ENCODE data around the gene PACSIN2.

Gene PACSIN2

DNA sequence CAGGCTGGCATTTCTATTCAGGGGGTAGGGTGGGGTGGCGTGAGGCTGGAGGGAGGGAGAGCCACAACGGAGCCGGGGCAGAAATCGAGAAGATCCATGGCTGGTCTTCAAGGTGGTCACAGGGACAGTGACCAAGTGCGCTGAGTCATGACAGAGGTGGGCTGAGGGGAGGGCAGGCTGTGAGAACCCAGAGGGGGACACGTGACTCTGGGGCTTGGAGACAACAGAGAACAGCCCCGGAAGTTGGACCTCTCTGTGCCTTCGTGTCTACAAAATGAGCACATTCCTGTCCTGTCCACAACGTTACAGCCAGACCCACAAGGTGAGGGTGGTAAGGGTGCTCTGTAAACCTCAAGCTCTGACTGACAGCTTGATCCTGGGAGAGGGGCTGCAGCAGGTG is 122.8 kb downstream of the PACSIN2 start:
- FAIRE-seq (no peak), DNase-seq (ENCODE audit: insufficient read length, low spot score) (no peak)

DNA sequence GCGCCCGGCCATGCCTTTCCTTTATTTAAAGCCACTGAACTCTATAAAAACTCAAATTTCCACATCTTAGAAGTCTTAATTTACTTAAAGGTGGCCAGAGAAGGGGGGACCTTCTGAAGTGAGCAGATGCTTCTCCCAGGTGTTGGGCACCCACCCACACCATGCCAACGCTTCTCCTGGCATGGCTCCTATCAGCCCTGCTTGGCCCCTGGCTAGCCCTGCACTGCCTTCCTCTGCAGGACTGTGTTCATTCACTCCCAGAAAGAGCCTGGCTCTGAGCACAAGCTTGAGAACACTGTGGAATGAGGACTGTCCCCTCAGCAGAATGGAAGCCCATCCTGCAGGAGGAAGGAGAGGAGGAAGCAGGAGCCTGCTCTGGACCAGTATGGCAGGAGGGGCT is 123.3 kb downstream of the PACSIN2 start:
- DNase-seq (ENCODE audit: insufficient read length, low spot score) (no peak), FAIRE-seq (no peak)

DNA sequence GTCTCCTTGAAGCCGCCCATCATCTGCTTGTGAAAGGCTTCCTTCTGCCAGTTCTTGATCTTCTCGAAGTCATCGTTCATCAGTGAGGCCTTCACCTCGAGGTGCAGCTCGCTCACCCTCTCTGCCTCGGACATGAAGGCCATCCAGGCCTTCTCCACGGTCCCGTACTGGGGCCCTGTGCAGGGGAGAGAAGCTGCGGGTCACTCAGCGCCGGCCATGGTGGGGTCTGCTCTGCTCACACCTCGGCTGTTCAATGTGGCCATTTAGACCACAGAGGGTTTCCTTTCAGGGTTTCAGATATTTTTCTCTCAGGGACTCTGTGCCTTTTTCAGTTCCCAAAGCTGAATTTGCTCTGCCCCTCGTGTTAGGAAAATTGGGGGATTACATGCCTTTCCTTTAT is 123.9 kb downstream of the PACSIN2 start:
- DNase-seq (ENCODE audit: insufficient read length, low spot score) (no peak), FAIRE-seq (no peak)

DNA sequence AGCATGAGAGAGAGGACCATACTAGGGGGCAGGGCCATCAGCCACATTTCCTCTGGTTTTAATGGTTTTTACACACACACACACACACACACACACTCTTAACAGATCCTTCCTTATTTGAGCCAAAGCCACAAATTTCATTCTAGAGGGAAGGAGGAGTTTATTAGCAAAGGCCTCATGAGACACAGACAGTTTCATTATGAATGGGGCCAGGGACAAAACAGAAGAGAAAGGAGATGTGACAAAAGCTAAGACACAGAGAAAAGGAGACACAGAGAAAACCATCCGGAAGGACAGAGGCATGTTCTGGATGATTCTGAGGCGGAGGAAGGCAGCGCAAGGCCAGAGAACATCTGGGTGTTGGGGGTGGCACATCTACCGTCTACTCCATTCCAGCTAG is 125.6 kb downstream of the PACSIN2 start:
- no peak for DNase-seq (ENCODE audit: insufficient read length, low spot score)
- FAIRE-seq = no peak

DNA sequence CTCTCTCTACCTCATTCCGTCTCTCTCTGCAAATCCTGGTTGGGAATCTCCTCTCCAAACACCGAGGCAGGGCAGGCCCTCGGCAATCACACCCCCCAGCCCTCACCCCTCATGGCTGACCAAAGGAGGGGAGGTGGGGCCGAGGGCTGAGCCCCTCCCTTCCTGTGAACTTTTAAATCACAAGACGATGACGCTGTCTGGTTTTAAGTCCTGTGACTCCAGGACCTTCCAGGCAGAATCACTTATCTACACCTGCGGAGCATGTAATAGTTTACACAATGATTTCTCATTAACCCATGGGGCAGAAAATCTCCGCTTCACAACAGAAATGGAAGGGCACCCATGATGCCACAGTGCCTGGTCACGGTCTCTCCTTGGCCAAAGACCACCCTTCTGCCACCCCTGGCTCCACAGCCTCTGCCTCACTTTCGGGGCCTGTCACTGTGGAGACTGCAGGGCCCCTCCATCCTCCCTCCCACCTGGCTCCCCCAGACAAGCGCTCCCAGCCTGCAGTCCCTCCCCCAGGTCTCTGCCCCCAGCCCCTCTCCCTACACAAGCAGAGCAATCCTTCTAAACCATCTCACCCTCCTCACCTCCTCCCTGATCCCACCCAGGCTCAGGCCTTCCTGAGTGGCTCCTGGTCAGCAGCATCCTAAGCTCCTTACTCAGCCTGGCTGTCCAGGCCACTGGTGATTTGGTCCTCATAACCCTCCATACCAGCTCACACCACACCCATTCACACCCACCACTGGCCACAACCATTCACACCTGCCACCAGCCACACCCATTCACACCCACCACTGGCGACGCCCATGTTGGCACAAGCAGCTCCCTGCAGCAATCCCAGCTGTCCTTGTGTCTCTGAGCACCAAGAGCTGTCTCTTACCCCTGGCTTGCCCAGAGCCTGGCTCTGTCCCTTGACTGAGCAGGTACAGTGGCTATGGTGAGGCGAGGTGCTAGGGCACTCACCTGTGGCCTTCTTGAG is 127.1 kb downstream of the PACSIN2 start:
- FAIRE-seq (no peak), DNase-seq (ENCODE audit: insufficient read length, low spot score) (no peak)

DNA sequence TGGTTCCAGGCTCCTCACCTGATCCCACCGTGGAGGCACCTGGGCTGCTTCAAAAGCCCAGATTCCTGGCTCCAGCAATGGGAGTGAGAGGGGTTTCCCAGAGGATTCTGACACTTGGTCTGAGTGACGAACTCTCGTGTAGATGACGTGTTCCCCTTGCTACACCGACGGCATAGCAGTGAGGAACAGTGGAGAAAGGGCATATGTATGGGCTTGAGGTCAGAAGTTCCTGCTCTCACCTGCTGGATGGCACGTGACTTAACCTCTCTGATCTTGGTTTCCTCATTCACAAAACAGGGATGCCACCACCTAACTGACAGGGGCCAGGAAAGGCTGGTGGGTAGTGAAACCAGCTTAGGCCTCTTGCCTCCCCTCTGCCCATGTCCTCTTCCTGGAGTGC is 127.8 kb downstream of the PACSIN2 start:
- FAIRE-seq = no peak

DNA sequence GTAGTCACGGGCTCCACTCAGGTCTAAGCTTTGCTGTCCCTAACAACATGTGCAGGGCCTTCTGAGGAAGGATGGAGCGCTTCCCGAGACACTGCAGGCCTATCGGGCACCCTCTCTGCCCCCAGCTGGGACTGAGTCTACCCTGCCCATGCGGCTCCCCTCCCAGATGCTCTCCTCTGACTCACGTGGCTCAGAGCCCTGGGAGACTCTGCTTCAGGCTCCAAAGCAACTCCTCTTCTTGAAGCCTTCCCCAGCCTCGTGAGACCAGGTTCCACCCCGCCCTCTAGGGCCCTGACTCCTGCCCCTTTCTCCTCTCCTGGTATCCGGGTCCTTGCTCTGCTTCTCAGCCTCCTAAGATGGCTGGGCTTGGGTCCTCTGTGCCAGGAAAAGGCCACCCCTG is 129.5 kb downstream of the PACSIN2 start:
- FAIRE-seq = no peak
- DNase-seq (ENCODE audit: insufficient read length, low spot score) = no peak

More for the DNA sequence above, 127.8 kb downstream of the PACSIN2 start:
- no peak for DNase-seq (ENCODE audit: insufficient read length, low spot score)

DNA sequence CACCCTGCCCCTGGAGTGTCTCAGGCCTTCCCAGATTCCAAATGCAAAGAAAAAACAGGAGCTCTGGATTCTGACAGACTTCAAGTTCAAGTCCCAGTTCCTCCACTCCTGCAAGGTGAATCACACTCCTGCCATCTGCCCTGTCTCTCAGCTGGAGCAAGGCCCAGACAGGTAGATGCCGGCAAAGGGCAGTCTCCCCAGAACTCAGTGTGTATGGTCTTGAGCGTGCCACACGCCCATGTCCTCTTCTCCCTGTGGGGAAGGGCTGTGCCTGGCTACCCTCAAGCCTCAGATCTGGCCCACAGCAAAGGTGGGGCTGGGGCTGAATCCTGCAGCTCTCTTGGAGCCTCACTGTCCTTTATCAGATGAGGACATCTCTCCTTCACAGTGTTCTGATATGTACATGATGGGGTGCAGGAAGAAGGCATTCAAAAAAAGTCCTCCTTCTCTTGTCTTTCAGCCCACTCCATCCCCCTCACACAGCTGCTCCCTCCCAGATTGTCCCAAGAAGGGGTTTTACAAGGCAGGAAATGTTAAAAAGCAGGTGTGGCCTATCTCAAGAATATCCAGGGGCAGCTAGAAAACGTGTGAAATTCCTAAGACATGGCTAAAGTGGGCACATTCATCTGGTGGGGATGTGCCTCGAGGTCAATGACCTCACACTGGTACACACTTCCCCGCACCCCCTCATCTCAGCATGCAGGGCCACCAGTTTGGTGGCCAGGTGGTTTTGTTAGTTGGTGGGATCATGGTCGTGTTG is 130.2 kb downstream of the PACSIN2 start:
- no peak for FAIRE-seq

DNA sequence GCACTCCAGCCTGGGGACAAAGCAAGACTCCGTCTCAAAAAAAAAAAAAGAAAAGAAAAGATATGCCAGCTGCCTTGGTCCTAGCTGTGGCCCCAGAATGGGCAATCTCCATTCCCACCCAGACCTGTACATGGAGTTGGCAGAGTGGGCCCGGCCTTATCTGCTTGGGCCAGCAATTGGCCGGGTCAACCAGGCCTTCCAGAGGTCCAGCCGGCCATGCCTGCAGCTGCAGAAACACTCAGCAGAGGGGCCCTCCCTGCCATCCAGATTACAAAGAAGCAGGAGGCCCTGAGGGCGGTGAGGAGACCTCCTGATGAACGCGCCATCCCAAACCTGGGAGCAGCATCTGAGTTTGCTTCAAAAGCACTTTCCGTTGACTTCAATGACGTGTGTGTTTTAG is 131.0 kb downstream of the PACSIN2 start:
- no peak for FAIRE-seq

More for the DNA sequence above, 130.2 kb downstream of the PACSIN2 start:
- no peak for DNase-seq (ENCODE audit: insufficient read length, low spot score)

DNA sequence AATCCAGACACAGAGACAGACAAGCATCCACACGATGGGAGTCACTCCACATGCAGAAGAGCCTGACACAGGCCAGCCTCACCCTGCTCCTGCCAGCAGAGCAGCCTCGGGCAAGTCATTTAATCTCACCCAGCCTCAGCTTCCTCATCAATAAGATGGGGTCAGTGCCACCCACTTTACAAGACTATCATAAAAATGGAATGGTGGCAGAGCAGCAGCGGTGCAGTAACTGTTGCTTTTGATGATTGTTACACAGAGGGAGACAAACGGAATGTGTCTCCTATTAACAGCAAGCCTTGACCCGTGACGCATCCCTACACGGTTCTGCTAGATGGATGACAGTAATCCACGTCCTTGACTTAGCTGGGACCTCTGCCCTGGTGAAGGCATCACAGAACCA is 131.8 kb downstream of the PACSIN2 start:
- FAIRE-seq = no peak
- no peak for DNase-seq (ENCODE audit: insufficient read length, low spot score)

More for the DNA sequence above, 131.0 kb downstream of the PACSIN2 start:
- no peak for DNase-seq (ENCODE audit: insufficient read length, low spot score)

DNA sequence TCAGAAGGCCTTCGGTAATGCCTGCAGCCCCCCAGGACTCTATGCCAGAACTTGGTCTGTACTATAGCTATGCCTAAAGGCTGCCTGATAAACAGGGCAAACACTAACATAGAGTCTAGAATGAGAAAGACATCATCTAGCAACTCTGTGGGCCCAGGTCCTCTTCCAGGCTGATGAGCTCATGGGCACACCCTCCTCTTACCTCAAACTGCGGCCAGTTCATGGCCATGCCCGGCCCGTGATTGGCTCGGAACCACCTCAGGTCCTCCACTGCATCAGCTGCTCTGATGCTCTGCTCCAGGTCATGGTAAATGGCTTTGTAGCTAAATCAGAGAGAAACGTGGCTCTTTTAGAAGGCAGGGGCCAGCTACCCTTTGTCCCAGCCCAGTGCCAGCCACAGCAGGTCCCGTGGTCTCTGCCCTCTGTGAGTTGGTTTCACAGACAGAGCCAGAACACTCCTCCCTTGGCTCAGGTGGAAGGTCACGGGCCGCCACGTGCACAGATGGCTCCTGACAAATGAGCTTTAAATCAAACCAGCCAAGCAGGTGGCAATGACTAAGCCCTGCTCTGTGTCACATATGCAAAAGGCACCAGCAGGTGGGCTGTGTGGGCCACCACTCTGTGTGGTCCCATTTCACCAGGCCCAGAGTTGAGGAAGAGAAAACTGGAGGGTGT is 132.8 kb downstream of the PACSIN2 start:
- no peak for DNase-seq (ENCODE audit: insufficient read length, low spot score)
- no peak for FAIRE-seq

DNA sequence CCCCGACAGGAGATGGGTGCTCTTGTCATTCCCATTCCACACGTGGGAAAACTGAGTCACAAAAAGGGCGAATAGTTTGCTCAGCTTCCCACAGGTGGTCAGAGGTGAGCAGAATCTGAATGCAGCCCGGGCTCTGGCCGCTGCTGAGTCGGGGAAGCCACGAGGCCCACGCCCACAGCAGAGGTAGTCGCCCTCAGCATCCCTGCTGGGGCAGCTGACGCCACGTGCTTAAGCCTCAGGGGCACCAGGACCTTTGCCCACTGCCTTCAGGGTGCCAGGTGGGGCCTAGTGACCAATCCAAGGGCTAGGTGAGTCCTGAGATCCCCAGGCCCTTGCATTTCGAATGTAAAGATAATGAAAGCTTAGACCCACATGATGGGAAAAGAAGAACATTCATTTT is 133.7 kb downstream of the PACSIN2 start:
- DNase-seq (ENCODE audit: insufficient read length, low spot score) (no peak), FAIRE-seq (no peak)

DNA sequence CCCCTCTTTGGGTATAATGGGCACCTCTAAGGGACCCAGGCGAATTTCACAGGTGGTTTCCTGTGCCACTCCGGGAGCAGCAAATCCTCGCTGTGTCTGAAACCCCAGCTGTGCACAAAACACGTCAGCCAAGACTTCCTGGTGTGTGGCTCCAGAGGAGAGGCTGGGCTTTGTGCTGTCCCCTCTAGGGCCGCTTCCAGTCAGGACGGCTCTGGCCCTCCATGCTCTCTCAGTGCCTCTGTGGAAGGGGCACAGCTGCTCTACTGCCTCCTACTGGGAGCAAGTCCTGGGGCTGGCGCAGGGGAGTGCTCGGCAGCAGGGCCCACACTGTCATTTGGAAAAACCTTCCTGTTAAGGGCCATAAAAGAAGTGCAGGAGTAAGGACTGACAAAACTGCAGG is 134.1 kb downstream of the PACSIN2 start:
- FAIRE-seq (no peak), DNase-seq (ENCODE audit: insufficient read length, low spot score) (no peak)

DNA sequence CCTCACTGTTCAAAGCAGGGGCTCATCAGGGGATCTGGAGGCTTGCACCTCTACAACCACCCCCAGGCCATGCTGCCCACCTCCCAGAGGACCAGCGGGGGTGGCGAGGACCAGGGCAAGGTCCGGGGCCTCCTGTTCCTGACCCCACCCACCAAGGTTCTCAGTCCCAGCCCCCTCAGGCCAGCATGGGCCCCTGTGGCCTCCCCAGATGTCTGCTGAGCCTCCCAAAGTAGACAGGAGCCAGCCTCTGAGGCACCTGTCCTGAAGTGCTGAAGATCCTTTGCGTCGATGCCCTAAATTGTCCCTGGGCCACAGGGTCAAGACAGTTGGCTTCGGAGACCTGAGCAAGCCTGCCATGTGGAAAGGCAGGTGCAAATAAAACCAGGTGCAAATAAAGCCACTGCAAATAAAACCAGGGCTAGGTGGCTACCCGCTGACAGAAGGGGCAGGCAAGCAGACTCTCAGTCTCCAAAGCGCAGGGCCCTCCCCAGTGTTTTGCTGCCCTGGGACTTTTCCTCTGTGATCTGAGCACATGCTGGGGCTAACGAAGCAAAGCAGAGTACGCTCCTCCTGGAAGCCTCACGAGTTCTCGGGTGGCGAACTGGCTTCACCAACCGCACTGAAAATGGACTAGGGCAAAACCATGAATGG is 135.5 kb downstream of the PACSIN2 start:
- no peak for DNase-seq (ENCODE audit: insufficient read length, low spot score)
- no peak for FAIRE-seq

DNA sequence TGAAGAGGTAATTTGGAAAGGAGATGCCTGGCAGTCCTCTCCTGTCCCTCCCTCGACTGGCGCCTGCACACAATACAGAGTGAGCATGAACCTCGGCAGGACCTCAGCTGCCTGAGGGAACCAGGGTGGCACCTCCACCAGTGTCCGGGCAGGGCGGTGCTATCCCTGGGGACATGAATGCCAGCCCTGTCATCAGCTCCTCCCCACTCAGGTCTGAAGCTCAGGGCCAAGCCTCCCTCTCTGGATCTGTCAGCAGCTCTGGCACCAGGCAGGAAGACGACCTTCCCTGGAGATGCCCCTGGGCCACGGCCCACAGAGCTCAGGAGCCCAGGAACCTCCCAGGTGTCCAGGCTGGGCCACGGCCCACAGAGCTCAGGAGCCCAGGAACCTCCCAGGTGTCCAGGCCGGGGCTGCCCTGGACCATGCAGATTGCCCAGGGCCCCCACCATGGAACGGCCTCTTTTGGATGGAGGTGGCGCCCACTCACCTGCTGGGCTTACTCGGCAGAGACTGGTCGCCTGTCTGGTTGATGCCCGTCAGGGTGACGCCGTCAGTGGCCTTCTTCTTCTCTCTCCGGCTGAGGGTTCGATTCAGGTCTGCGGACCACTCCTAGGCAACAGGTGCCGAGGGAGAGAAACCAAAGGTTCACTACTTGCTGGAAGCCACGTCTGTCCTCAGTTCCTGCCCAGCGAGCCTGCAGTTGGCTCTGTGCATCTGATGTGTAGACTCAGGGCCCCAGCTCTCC is 136.2 kb downstream of the PACSIN2 start:
- DNase-seq (ENCODE audit: insufficient read length, low spot score) (no peak), FAIRE-seq (no peak)

DNA sequence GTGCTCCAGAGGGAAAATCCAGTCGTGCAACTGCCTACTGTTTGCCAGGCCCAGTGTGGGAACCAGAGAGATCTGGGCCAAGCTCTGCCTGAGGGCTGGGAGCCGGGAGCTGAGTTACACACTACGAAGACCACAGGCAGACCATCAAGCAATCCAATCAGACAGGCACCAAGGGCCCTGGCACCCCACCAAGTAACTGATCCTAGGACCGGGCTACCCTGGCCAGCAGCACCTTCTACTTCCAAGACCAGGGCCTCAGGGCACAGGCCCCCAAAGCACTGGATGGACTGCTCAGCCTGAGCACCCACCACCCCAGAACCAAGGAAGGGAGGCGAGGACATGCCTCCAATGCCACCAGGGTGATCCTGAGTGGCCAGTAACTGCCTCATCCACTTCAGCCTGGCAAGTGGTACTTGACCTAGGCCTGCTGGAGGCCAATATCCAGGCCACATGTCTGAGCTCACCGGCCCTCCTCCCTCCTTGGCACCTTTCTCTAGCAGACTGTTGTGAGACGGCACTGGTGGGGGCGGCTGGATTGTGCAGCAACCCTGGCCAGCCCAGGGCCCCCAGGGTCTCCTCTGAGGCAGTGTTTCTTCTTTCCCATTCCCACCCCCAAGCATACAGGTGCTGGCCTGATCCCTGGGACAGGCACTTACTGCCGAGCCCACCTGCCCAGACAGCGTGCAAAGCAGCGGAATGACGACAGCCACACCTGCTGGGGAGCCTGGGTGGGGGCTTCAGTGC is 137.2 kb downstream of the PACSIN2 start:
- DNase-seq (ENCODE audit: insufficient read length, low spot score) (no peak), FAIRE-seq (no peak)

DNA sequence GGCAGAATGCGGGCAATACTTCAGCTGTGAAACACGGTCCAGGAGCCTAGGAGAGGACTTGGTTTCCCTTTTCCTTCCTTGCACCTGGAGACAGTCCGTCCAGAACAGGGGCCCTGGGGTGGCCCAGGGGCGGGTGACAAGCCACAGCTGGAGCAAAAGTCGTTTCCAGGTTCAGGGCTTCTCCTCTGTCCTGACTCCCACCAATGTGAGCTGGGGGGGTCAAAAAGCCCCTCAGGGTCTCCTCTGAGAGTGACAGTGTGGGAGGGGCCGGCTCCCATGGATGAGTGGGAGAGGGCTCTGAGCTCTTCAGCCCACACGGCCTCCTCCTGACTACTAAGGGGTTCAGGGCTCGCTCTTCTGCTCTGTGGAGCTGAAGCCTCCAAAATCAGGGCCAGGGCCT is 137.8 kb downstream of the PACSIN2 start:
- FAIRE-seq = no peak
- DNase-seq (ENCODE audit: insufficient read length, low spot score) = no peak

DNA sequence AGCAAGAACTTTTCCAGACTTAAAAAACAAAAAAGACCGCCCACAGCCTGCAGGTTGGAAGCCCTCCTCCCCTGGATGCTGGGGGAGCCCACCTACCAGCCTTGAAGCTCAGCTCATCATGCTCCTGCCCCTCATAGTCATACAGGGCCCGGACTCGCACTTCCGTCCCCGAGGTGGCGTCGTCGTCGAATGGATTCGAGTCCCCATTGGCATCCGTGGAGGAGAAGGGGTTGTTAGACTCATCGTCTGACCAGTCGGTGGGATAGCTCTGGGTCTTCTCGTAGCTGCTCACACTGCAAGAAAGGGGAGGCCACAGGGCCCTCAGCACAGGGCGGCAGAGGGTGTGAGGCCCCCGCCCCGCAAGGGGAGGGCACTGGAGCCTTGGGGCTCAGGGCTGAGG is 138.9 kb downstream of the PACSIN2 start:
- no peak for DNase-seq (ENCODE audit: insufficient read length, low spot score)
- FAIRE-seq = no peak

DNA sequence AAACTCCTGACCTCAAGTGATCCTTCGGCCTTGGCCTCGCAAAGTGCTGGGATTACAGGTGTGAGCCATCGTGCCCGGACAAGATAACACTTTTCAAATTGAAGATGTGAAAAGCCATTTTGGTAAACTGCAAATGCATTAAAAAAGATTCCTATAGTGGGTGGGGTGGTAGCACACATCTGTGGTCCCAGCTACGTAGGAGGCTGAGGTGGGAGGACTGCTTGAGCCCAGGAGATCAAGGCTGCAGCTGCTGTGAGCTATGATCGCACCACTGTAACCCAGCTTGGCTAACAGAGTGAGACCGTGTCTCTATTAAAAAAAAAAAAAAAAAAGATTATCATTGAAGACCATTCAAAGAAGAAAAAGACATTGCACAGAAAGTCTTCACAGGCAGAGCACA is 140.9 kb downstream of the PACSIN2 start:
- DNase-seq (ENCODE audit: insufficient read length, low spot score) (no peak), FAIRE-seq (no peak)

Data from HTR-8/SVneo (cell line).